ENCODE measurements around the gene MAGEB17. TPM values are rescaled to one million over a fixed set of nuclear protein-coding genes. Genes with fewer than 3 reads are reported as not detected.
A peak's percentile ranks its signal among the peaks of the same experiment; 100 is the strongest.

MAGEB17 gene
- polyA plus RNA-seq, 2 of the 4 experiments (the other 2 are of a cell fraction): not detected

DNA sequence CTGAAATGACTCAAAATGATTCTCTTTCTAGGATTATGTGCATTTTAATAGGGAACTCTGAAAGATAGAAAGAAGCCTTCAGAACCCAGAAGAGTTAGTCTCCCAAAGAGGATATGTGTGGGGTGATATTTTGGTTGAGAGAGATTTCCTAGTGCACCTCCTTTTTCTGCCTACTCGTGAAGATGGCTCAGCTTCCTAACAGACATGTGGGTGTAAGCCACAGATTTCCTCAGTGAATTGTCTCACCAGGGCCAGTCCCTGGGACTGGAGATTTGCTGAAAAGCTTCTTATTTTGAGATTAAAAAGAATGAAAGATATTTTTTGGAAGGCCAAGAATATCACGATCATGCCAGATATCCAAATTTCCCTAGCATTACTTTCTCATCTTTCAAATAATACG is 42.8 kb downstream of the MAGEB17 start:
- no peak overlapping the region for H3K27ac ChIP-seq
- TF ChIP-seq CEBPB (IDR thresholded peaks at IDR 0.05) (no peak), BHLHE40 (IDR thresholded peaks at IDR 0.05; ENCODE audit: low read depth, low read length) (no peak), RFX5 (IDR thresholded peaks at IDR 0.05) (no peak), RNF2 (IDR thresholded peaks at IDR 0.05; ENCODE audit: borderline replicate concordance, low read depth) (no peak), KDM1A (IDR thresholded peaks at IDR 0.05; ENCODE audit: low read depth) (no peak), SREBF2 (IDR thresholded peaks at IDR 0.05) (no peak), NFE2L2 (conservative IDR thresholded peaks at IDR 0.05; ENCODE audit: low read length) (no peak), HMGXB4 (CRISPR knock-in tag; IDR thresholded peaks at IDR 0.05; ENCODE audit: borderline replicate concordance) (no peak), NPAS2 (CRISPR knock-in tag; IDR thresholded peaks at IDR 0.05; ENCODE audit: borderline replicate concordance) (no peak), ATOH8 (CRISPR knock-in tag; IDR thresholded peaks at IDR 0.05; ENCODE audit: low read depth) (no peak), POLR2AphosphoS2 (conservative IDR thresholded peaks at IDR 0.05; ENCODE audit: low read length) (no peak), JUN (IDR thresholded peaks at IDR 0.05) (no peak)
- TF ChIP-seq, protein P1, sequence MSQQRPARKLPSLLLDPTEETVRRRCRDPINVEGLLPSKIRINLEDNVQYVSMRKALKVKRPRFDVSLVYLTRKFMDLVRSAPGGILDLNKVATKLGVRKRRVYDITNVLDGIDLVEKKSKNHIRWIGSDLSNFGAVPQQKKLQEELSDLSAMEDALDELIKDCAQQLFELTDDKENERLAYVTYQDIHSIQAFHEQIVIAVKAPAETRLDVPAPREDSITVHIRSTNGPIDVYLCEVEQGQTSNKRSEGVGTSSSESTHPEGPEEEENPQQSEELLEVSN (IDR thresholded peaks at IDR 0.05; ENCODE audit: borderline replicate concordance, low read depth): no peak
- TF ChIP-seq, protein P2, sequence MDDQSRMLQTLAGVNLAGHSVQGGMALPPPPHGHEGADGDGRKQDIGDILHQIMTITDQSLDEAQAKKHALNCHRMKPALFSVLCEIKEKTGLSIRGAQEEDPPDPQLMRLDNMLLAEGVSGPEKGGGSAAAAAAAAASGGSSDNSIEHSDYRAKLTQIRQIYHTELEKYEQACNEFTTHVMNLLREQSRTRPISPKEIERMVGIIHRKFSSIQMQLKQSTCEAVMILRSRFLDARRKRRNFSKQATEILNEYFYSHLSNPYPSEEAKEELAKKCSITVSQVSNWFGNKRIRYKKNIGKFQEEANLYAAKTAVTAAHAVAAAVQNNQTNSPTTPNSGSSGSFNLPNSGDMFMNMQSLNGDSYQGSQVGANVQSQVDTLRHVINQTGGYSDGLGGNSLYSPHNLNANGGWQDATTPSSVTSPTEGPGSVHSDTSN (IDR thresholded peaks at IDR 0.05): no peak
- no peaks in the 10 kb centered on the region for H3K9me3 ChIP-seq
- ATAC-seq: no peak
- peaks cover 5% of the 10 kb centered on the region; the same call in 1 of the 3 replicates for H3K4me1 ChIP-seq
- H3K4me2 ChIP-seq: no peak overlapping the region
- CTCF ChIA-PET: interaction anchor here (3.2 kb wide), 1 partner anchor 87 kb away, joined by 19 read pairs; the partner anchor contains the start of gene GRPR
- no peak overlapping the region for H3K4me3 ChIP-seq
- no peak for FAIRE-seq
- no peak for DNase-seq (ENCODE audit: low read depth in 1 of 2, low spot score in 1 of 2)
- WGBS (ENCODE audit: missing lambda C conversion rate): 97% methylated on average over 3 of the region's 3 CpGs
- POLR2A ChIA-PET: no interaction called here

GRCh38 chrX:16212024-16212423 is 44.7 kb downstream of the MAGEB17 start:
- peak overlapping the region; percentile 26; the same call in 1 of the 3 replicates for H3K4me2 ChIP-seq
- no peak overlapping the region for H3K27ac ChIP-seq
- DNase-seq (ENCODE audit: low read depth in 1 of 2, low spot score in 1 of 2): peak in 1 of 2 experiments; percentile 2
- POLR2A ChIA-PET: no interaction called here
- TF ChIP-seq FOSL2 (IDR thresholded peaks at IDR 0.05) (no peak), FOSL2 (CRISPR knock-in tag; IDR thresholded peaks at IDR 0.05) (peak; percentile 28), ZNF302 (CRISPR knock-in tag; IDR thresholded peaks at IDR 0.05) (no peak), HOXA7 (CRISPR knock-in tag; IDR thresholded peaks at IDR 0.05) (no peak), HEYL (CRISPR knock-in tag; IDR thresholded peaks at IDR 0.05) (no peak)
- CTCF ChIA-PET: interaction anchor here (0.9 to 3.2 kb wide), 9 partner anchors 8 to 363 kb away, joined by 3 to 19 read pairs (median 4); partner anchors contain the start of gene GRPR
- no peak overlapping the region for H3K4me3 ChIP-seq
- WGBS (ENCODE audit: missing lambda C conversion rate): 0% methylated on average over 2 of the region's 2 CpGs
- no peaks in the 10 kb centered on the region for H3K9me3 ChIP-seq
- FAIRE-seq: no peak
- peaks cover 5% of the 10 kb centered on the region; the same call in 1 of the 3 replicates for H3K4me1 ChIP-seq
- peak in 1 of 2 experiments; percentile 45; a peak in 1 of 6 replicates for ATAC-seq

DNA sequence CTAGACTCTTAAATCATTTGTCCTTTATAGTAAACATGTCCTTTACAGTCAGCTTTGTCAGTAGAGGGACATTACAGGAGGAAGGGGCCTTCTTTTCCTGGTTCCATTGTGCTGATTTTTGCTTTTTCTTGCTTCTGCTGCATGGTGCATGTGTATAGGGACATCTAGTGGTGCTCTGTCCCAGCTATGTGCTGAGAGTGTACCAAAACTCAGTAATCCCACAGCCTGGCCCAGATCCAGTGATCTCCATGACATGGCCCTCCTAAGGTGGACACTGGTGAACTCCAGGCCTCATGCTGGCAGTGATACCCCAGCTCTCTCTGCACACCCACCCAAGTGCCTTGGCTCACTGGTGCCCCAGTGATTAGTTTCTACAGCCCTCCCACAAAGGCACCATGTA is 45.2 kb downstream of the MAGEB17 start:
- Histone ChIP-seq H3K9me3 (no peaks in the 10 kb centered on the region), H3K4me1 (peaks cover 5% of the 10 kb centered on the region; the same call in 1 of the 3 replicates), H3K27ac (no peak overlapping the region), H3K4me2 (peak overlapping the region; percentile 26; the same call in 1 of the 3 replicates), H3K4me3 (no peak overlapping the region)
- FAIRE-seq: no peak
- ChIA-PET CTCF (interaction anchor here (0.9 to 3.2 kb wide), 9 partner anchors 8 to 363 kb away, joined by 3 to 19 read pairs (median 4); partner anchors contain the start of gene GRPR), POLR2A (no interaction called here)
- TF ChIP-seq, protein P3, sequence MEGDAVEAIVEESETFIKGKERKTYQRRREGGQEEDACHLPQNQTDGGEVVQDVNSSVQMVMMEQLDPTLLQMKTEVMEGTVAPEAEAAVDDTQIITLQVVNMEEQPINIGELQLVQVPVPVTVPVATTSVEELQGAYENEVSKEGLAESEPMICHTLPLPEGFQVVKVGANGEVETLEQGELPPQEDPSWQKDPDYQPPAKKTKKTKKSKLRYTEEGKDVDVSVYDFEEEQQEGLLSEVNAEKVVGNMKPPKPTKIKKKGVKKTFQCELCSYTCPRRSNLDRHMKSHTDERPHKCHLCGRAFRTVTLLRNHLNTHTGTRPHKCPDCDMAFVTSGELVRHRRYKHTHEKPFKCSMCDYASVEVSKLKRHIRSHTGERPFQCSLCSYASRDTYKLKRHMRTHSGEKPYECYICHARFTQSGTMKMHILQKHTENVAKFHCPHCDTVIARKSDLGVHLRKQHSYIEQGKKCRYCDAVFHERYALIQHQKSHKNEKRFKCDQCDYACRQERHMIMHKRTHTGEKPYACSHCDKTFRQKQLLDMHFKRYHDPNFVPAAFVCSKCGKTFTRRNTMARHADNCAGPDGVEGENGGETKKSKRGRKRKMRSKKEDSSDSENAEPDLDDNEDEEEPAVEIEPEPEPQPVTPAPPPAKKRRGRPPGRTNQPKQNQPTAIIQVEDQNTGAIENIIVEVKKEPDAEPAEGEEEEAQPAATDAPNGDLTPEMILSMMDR (IDR thresholded peaks at IDR 0.05): peak; percentile 34
- TF ChIP-seq RARB (CRISPR knock-in tag; IDR thresholded peaks at IDR 0.05): no peak
- TF ChIP-seq MAFK (IDR thresholded peaks at IDR 0.05; ENCODE audit: partially characterized antibody): peak; percentile 2
- peak; percentile 50 to 69; a peak in 4 of 5 replicates for TF ChIP-seq RAD21 (conservative IDR thresholded peaks at IDR 0.05 in 1 of 2, IDR thresholded peaks at IDR 0.05 in 1 of 2)
- ATAC-seq: peak; percentile 54 to 80; a peak in 3 of 6 replicates
- peak in 1 of 2 experiments; percentile 22 for DNase-seq (ENCODE audit: low read depth in 1 of 2, low spot score in 1 of 2)

Data from A549 (cell line).